Psoas muscle (tissue), 8 donors: ENCODE results near the gene NT5M. TPM values are rescaled to one million over a fixed set of nuclear protein-coding genes. Genes with fewer than 3 reads are reported as not detected.

Source experiments
- ATAC-seq, 4 donors: fragments of 200-7000 bp; cut with Tn5 transposase; one replicate each; pipeline ENCODE4 v1.9.1; 2020; ENCODE audit warnings: moderate library complexity in 3 of 4, mild to moderate bottlenecking in 2 of 4
- DNase-seq, 2 donors: peaks; one replicate each; pipeline ENCODE4 v3.0.0-alpha.2; 2020
- H3K27ac ChIP-seq: fragments of 200-600 bp; one replicate; pipeline ENCODE4 v1.8.0; 2022
- H3K27me3 ChIP-seq, 3 donors: fragments of 200-600 bp in 1 of 3; one replicate each; pipeline versions ENCODE4 v1.6.1 to v1.8.0; 2013 to 2022; ENCODE audit warnings: low read length in 2 of 3, mild to moderate bottlenecking in 2 of 3, moderate library complexity in 1 of 3; ENCODE audit not compliant: insufficient read depth in 3 of 3
- H3K36me3 ChIP-seq, 2 donors: fragments of 200-600 bp in 1 of 2; one replicate each; pipeline versions ENCODE4 v1.6.1 to v1.8.0; 2013 to 2022; ENCODE audit warnings: low read depth in 1 of 2, mild to moderate bottlenecking in 1 of 2, moderate library complexity in 1 of 2; ENCODE audit not compliant: insufficient read depth in 1 of 2
- H3K4me1 ChIP-seq: fragments of 200-600 bp; one replicate; pipeline ENCODE4 v1.8.0; 2022
- H3K4me3 ChIP-seq: fragments of 200-600 bp; one replicate; pipeline ENCODE4 v1.8.0; 2022; ENCODE audit warnings: mild to moderate bottlenecking
- H3K9me3 ChIP-seq: fragments of 200-600 bp; one replicate; pipeline ENCODE4 v1.8.0; 2022
- CTCF ChIP-seq: fragments of 200-600 bp; IDR thresholded peaks from one replicate; pipeline ENCODE4 v1.8.0; 2022; ENCODE audit warnings: antibody characterized with exemption
- WGBS, 3 donors: extraction: QIAGEN DNeasy Blood & Tissue Kit; methylation state at CpG; one replicate each; pipeline versions ENCODE4 v1.1.6 to v1.1.7; 2013; 5-methylcytosine and 5-hydroxymethylcytosine counted together
- intact Hi-C, 2 donors: fragments of 100-400 bp; cut with DNase I; formaldehyde crosslinking; loops; one replicate each; pipeline versions ENCODE4 v1.11.0 to v1.14.2; 2022
- polyA plus RNA-seq, 3 donors: library from polyadenylated mRNA; stranded (reverse); fragments of 200-250 nt; gene quantifications; one replicate each; pipeline ENCODE4 v1.2.3, GENCODE V29; 2013
- total RNA-seq, 4 donors: library from RNA; stranded (reverse); fragmentation: NEBNext Ultra II Directional in 2 of 4; extraction: Animal tissue kit (Norgen Biotek cat#: 25700) in 2 of 4; gene quantifications; one replicate each; pipeline versions ENCODE4 v1.2.1 to v1.2.4, GENCODE V29; 2021 to 2023
- donor health status: healthy with polysubstance abuse.
- donor health status: DM: no; HTN: no; CAD: no; lungs with moderate emphysema.
- donor health status: Bipolar disorder and iron deficiency.
- donor health status: healthy.
- donor health status: DM: yes; HTN: yes; CAD: no.
- donor health status: DM: no; HTN: no; CAD: no.
- donor health status: DM: no; HTN: no; CAD: no.
- donor health status: DM: yes; HTN: yes; CAD: no.

NT5M gene
- total and polyA plus RNA-seq, 7 donors, result 6.0 to 11.5 (median 8.0) TPM

- H3K27me3 ChIP-seq, result peaks cover 0 to 5% (median 1%) of the 10 kb centered on the region in 3 donors
- WGBS, 3 donors, result 78 to 80% (median 80%) methylated on average over 12 of the region's 12 CpGs
- no peak overlapping the region for H3K27ac ChIP-seq
- intact Hi-C loops, result no loop called here
- ATAC-seq (no peak), DNase-seq (peak in 1 of 2 donors; percentile 30)
- peaks cover 3% of the 10 kb centered on the region for H3K9me3 ChIP-seq
- no peak for TF ChIP-seq CTCF
- no peaks in the 10 kb centered on the region for H3K4me1 ChIP-seq
- no peak overlapping the region for H3K4me3 ChIP-seq
- no peaks in the 10 kb centered on the region for H3K36me3 ChIP-seq
Observed at GRCh38 chr17:17393976-17394375, 90.8 kb downstream of the NT5M start.

- Histone ChIP-seq H3K27me3 (peaks cover 0 to 3% (median 1%) of the 10 kb centered on the region in 3 donors), H3K4me3 (no peak overlapping the region), H3K4me1 (no peaks in the 10 kb centered on the region), H3K9me3 (peaks cover 3% of the 10 kb centered on the region), H3K36me3 (no peaks in the 10 kb centered on the region), H3K27ac (no peak overlapping the region)
- ATAC-seq (no peak), DNase-seq (peak in 1 of 2 donors; percentile 19)
- no peak for TF ChIP-seq CTCF
- 83 to 88% (median 85%) methylated on average over 9 of the region's 9 CpGs for WGBS, 3 donors
- intact Hi-C loops, result no loop called here
Observed at GRCh38 chr17:17394494-17394893, 91.3 kb downstream of the NT5M start.

- DNase-seq (peak; percentile 52 to 82), ATAC-seq (peak in 2 of 4 donors; percentile 30 to 42)
- intact Hi-C loops, result no loop called here
Observed at GRCh38 chr17:17395246-17395802, 92.2 kb downstream of the NT5M start.

GRCh38 chr17:17395885-17396284 lies 92.7 kb downstream of the NT5M start:
- ATAC-seq, result no peak
- no peak for TF ChIP-seq CTCF
- Histone ChIP-seq H3K27me3 (peaks cover 0 to 1% (median 0%) of the 10 kb centered on the region in 3 donors), H3K4me1 (no peaks in the 10 kb centered on the region), H3K36me3 (no peaks in the 10 kb centered on the region), H3K27ac (no peak overlapping the region), H3K4me3 (no peak overlapping the region), H3K9me3 (peaks cover 3% of the 10 kb centered on the region)
- 94 to 97% (median 95%) methylated on average over 6 of the region's 6 CpGs for WGBS, 3 donors
- DNase-seq, result peak in 1 of 2 donors; percentile 28
- intact Hi-C loops, result no loop called here

More at GRCh38 chr17:17395246-17395802, 92.2 kb downstream of the NT5M start:
- 65 to 81% (median 65%) methylated on average over 6 of the region's 6 CpGs for WGBS, 3 donors
- Histone ChIP-seq H3K27me3 (peaks cover 0 to 1% (median 0%) of the 10 kb centered on the region in 3 donors), H3K9me3 (peaks cover 3% of the 10 kb centered on the region), H3K4me3 (no peak overlapping the region), H3K27ac (no peak overlapping the region), H3K36me3 (no peaks in the 10 kb centered on the region), H3K4me1 (no peaks in the 10 kb centered on the region)
- no peak for TF ChIP-seq CTCF

Other genes starting within 250 kb of the NT5M start
- gene PLD6, start 97.0 kb upstream of the NT5M start, total RNA-seq, result 1 to 10 TPM in 3 of 4 donors, under 1 TPM in 1; 0.84 to 5.4 (median 2.7) TPM
- 1 to 10 TPM; 1.3 to 2.5 (median 2.5) TPM for gene PLD6, start 97.0 kb upstream of the NT5M start, polyA plus RNA-seq
- 10 to 100 TPM; 38.7 to 79.4 (median 52.6) TPM for gene FLCN, start 66.2 kb upstream of the NT5M start, total RNA-seq
- gene FLCN, start 66.2 kb upstream of the NT5M start, polyA plus RNA-seq, result 100 to 1,000 TPM in 1 of 3 donors, 10 to 100 TPM in 2; 42.0 to 106 (median 86.8) TPM
- gene COPS3, start 22.1 kb upstream of the NT5M start, total RNA-seq, result 100 to 1,000 TPM in 3 of 4 donors, 10 to 100 TPM in 1; 99.8 to 154 (median 131) TPM
- 100 to 1,000 TPM; 111 to 164 (median 140) TPM for gene COPS3, start 22.1 kb upstream of the NT5M start, polyA plus RNA-seq
- gene MED9, start 173.6 kb downstream of the NT5M start, total RNA-seq, result 10 to 100 TPM; 12.4 to 29.6 (median 20.3) TPM
- 10 to 100 TPM; 16.6 to 19.0 (median 18.3) TPM for gene MED9, start 173.6 kb downstream of the NT5M start, polyA plus RNA-seq
- gene RASD1, start 193.0 kb downstream of the NT5M start, total RNA-seq, result 100 to 1,000 TPM in 1 of 4 donors, 10 to 100 TPM in 1, 1 to 10 TPM in 2; 4.4 to 436 (median 33.8) TPM
- gene RASD1, start 193.0 kb downstream of the NT5M start, polyA plus RNA-seq, result 100 to 1,000 TPM in 1 of 3 donors, 10 to 100 TPM in 2; 10.7 to 121 (median 26.5) TPM